Liver (tissue), 9 donors: ENCODE data around the gene ARSB. TPM values are rescaled to one million over a fixed set of nuclear protein-coding genes. Genes with fewer than 3 reads are reported as not detected.

Experiments used
- DNase-seq: peaks from one replicate; pipeline ENCODE4 v3.0.0-alpha.2; 2017; ENCODE audit warnings: low spot score
- H3K27ac ChIP-seq, 2 donors: one replicate each; pipeline ENCODE4 v1.7.0; 2013; ENCODE audit warnings: inconsistent platforms in 2 of 2, low read length in 2 of 2, control low read depth in 1 of 2, low read depth in 1 of 2, mild to moderate bottlenecking in 1 of 2
- H3K27me3 ChIP-seq, 4 donors: one replicate each; pipeline versions ENCODE4 v1.6.1 to v1.7.0; 2013; ENCODE audit warnings: low read length in 3 of 4, inconsistent platforms in 1 of 4, mild to moderate bottlenecking in 1 of 4, moderate library complexity in 1 of 4; ENCODE audit not compliant: control insufficient read depth in 4 of 4, insufficient read depth in 4 of 4
- H3K36me3 ChIP-seq, 4 donors: one replicate each; pipeline versions ENCODE4 v1.6.1 to v1.7.0; 2013; ENCODE audit warnings: low read length in 3 of 4, mild to moderate bottlenecking in 3 of 4, low read depth in 1 of 4, moderate library complexity in 1 of 4; ENCODE audit not compliant: control insufficient read depth in 4 of 4, insufficient read depth in 3 of 4
- H3K4me1 ChIP-seq, 4 donors: one replicate each; pipeline versions ENCODE4 v1.6.1 to v1.7.0; 2013; ENCODE audit warnings: low read length in 3 of 4, mild to moderate bottlenecking in 3 of 4, moderate library complexity in 1 of 4; ENCODE audit not compliant: control insufficient read depth in 4 of 4, insufficient read depth in 4 of 4
- H3K4me3 ChIP-seq, 3 donors: one replicate each; pipeline versions ENCODE4 v1.6.1 to v1.7.0; 2013; ENCODE audit warnings: low read length in 3 of 3, control low read depth in 1 of 3, low read depth in 1 of 3, mild to moderate bottlenecking in 1 of 3
- H3K9ac ChIP-seq, 2 donors: one replicate each; pipeline ENCODE4 v1.7.0; 2013; ENCODE audit warnings: low read length in 2 of 2, mild to moderate bottlenecking in 2 of 2, moderate library complexity in 2 of 2, control low read depth in 1 of 2, low read depth in 1 of 2
- H3K9me3 ChIP-seq, 4 donors: one replicate each; pipeline versions ENCODE4 v1.6.1 to v1.7.0; 2013; ENCODE audit warnings: low read length in 3 of 4; ENCODE audit not compliant: control insufficient read depth in 4 of 4
- EGR1 ChIP-seq, 2 donors: IDR thresholded peaks; 2 replicates each; pipeline ENCODE4 v1.6.1; 2016 to 2018; ENCODE audit warnings: antibody characterized with exemption in 2 of 2, low read depth in 2 of 2
- FOXA1 ChIP-seq: IDR thresholded peaks from 2 replicates; pipeline ENCODE4 v1.6.1; 2016; ENCODE audit warnings: antibody characterized with exemption
- FOXA2 ChIP-seq: IDR thresholded peaks from 2 replicates; pipeline ENCODE4 v1.6.1; 2016; ENCODE audit warnings: antibody characterized with exemption
- GABPA ChIP-seq, 2 donors: IDR thresholded peaks in 1 of 2; conservative IDR thresholded peaks in 1 of 2; 2 replicates each; pipeline ENCODE4 v1.6.1; 2016; ENCODE audit warnings: antibody characterized with exemption in 2 of 2, mild to moderate bottlenecking in 1 of 2, moderate library complexity in 1 of 2
- HNF4A ChIP-seq, 2 donors: conservative IDR thresholded peaks; 2 replicates each; pipeline ENCODE4 v1.6.1; 2016; ENCODE audit warnings: antibody characterized with exemption in 2 of 2, mild to moderate bottlenecking in 2 of 2
- HNF4G ChIP-seq: IDR thresholded peaks from 2 replicates; pipeline ENCODE4 v1.6.1; 2016; ENCODE audit warnings: antibody characterized with exemption
- JUND ChIP-seq, 2 donors: IDR thresholded peaks; 2 replicates each; pipeline ENCODE4 v1.6.1; 2016; ENCODE audit warnings: antibody characterized with exemption in 2 of 2
- NR2F2 ChIP-seq: IDR thresholded peaks from 2 replicates; pipeline ENCODE4 v1.6.1; 2016; ENCODE audit warnings: antibody characterized with exemption
- RAD21 ChIP-seq, 2 donors: IDR thresholded peaks; 2 replicates each; pipeline ENCODE4 v1.6.1; 2016; ENCODE audit warnings: antibody characterized with exemption in 2 of 2, mild to moderate bottlenecking in 2 of 2
- RXRA ChIP-seq, 2 donors: IDR thresholded peaks; 2 replicates each; pipeline ENCODE4 v1.6.1; 2017 to 2018; ENCODE audit warnings: antibody characterized with exemption in 2 of 2, mild to moderate bottlenecking in 1 of 2
- SP1 ChIP-seq: IDR thresholded peaks from 2 replicates; pipeline ENCODE4 v1.6.1; 2018; ENCODE audit warnings: antibody characterized with exemption, mild to moderate bottlenecking
- TAF1 ChIP-seq: conservative IDR thresholded peaks from 2 replicates; pipeline ENCODE4 v1.6.1; 2016; ENCODE audit warnings: antibody characterized with exemption, mild to moderate bottlenecking
- YY1 ChIP-seq: IDR thresholded peaks from 2 replicates; pipeline ENCODE4 v1.6.1; 2016; ENCODE audit warnings: antibody characterized with exemption, mild to moderate bottlenecking
- WGBS: extraction: QIAGEN DNeasy Blood & Tissue Kit; methylation state at CpG from one replicate; pipeline ENCODE4 v1.1.7; 2013; 5-methylcytosine and 5-hydroxymethylcytosine counted together
- polyA plus RNA-seq, 2 donors: library from polyadenylated mRNA; stranded (reverse) in 1 of 2; unstranded in 1 of 2; fragments of 200-250 nt in 1 of 2; fragments of >200 nt in 1 of 2; fragmentation: Nextera tagmentation in 1 of 2; extraction: Ambion mirVana in 1 of 2; gene quantifications; one replicate each; pipeline versions ENCODE4 v1.2.1 to v1.2.3, GENCODE V29; 2013 to 2015
- total RNA-seq, 2 donors: library from RNA; depleted of rRNA; stranded (reverse); fragments of >200 nt; gene quantifications; one replicate each; pipeline ENCODE4 v1.2.3, GENCODE V29; 2014
- TF ChIP-seq, protein P1 (sequence below): fragments of 150-350 bp; IDR thresholded peaks from 2 replicates; pipeline ENCODE4 v1.5.1; 2017; ENCODE audit warnings: improper control_type of control experiment, low read depth, low read length; ENCODE audit not compliant: missing input control
- TF ChIP-seq, protein P2 (sequence below): IDR thresholded peaks from 2 replicates; pipeline ENCODE4 v1.6.1; 2016; ENCODE audit warnings: antibody characterized with exemption
- TF ChIP-seq, protein P3 (sequence below): IDR thresholded peaks from 2 replicates; pipeline ENCODE4 v1.6.1; 2016; ENCODE audit warnings: antibody characterized with exemption
- TF ChIP-seq, protein P4 (sequence below): IDR thresholded peaks from 2 replicates; pipeline ENCODE4 v1.6.1; 2016; ENCODE audit warnings: antibody characterized with exemption, mild to moderate bottlenecking
- TF ChIP-seq, protein P5 (sequence below): IDR thresholded peaks from 2 replicates; pipeline ENCODE4 v1.6.1; 2016; ENCODE audit warnings: antibody characterized with exemption
- donor health status: healthy.
- donor health status: healthy.
- donor health status: healthy.
- donor health status: healthy.
- donor health status: healthy.

ARSB gene
- total and polyA plus RNA-seq, 4 donors, result 3.5 to 26.2 (median 8.7) TPM

DNA sequence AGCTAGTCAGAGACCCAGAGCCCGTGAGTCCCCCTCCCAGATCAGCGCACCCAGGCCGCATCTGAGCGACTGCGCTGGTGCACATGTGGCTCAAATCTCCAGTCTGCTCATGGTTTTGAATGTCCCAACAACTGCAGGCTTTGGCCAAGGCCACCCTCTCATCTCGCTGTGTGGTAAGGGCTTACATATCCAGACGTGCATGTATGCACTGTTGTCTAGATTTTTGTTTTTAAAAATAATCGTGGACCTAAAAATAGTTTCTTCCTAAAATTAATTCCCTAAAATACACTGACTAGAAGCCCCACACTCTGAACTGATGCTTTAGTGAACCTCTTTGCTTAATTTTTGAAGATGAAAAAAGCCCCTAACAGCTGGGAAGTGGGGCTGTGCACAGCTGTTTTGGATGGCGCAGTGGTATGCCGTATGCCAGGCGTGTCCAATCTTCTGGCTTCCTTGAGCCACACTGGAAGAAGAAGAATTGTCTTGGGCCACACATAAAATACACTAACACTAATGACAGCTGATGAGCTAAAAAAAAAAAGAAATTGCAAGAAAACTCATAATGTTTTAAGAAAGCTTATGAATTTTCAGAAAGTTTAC lies 193.5 kb downstream of the ARSB start:
- TF ChIP-seq GABPA (IDR thresholded peaks at IDR 0.05 in 1 of 2, conservative IDR thresholded peaks at IDR 0.05 in 1 of 2) (no peak), JUND (IDR thresholded peaks at IDR 0.05) (no peak), HNF4A (conservative IDR thresholded peaks at IDR 0.05) (no peak), HNF4G (no peak), FOXA2 (no peak), NR2F2 (no peak), RAD21 (IDR thresholded peaks at IDR 0.05) (no peak), YY1 (no peak), FOXA1 (no peak), EGR1 (IDR thresholded peaks at IDR 0.05; ENCODE audit: low read depth in 2 of 2) (no peak), SP1 (no peak), RXRA (IDR thresholded peaks at IDR 0.05) (no peak), TAF1 (no peak)
- TF ChIP-seq, protein P1, sequence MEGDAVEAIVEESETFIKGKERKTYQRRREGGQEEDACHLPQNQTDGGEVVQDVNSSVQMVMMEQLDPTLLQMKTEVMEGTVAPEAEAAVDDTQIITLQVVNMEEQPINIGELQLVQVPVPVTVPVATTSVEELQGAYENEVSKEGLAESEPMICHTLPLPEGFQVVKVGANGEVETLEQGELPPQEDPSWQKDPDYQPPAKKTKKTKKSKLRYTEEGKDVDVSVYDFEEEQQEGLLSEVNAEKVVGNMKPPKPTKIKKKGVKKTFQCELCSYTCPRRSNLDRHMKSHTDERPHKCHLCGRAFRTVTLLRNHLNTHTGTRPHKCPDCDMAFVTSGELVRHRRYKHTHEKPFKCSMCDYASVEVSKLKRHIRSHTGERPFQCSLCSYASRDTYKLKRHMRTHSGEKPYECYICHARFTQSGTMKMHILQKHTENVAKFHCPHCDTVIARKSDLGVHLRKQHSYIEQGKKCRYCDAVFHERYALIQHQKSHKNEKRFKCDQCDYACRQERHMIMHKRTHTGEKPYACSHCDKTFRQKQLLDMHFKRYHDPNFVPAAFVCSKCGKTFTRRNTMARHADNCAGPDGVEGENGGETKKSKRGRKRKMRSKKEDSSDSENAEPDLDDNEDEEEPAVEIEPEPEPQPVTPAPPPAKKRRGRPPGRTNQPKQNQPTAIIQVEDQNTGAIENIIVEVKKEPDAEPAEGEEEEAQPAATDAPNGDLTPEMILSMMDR, result no peak
- TF ChIP-seq, protein P2, sequence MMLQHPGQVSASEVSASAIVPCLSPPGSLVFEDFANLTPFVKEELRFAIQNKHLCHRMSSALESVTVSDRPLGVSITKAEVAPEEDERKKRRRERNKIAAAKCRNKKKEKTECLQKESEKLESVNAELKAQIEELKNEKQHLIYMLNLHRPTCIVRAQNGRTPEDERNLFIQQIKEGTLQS, result no peak
- TF ChIP-seq, protein P3, sequence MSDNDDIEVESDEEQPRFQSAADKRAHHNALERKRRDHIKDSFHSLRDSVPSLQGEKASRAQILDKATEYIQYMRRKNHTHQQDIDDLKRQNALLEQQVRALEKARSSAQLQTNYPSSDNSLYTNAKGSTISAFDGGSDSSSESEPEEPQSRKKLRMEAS, result no peak
- TF ChIP-seq, protein P4, sequence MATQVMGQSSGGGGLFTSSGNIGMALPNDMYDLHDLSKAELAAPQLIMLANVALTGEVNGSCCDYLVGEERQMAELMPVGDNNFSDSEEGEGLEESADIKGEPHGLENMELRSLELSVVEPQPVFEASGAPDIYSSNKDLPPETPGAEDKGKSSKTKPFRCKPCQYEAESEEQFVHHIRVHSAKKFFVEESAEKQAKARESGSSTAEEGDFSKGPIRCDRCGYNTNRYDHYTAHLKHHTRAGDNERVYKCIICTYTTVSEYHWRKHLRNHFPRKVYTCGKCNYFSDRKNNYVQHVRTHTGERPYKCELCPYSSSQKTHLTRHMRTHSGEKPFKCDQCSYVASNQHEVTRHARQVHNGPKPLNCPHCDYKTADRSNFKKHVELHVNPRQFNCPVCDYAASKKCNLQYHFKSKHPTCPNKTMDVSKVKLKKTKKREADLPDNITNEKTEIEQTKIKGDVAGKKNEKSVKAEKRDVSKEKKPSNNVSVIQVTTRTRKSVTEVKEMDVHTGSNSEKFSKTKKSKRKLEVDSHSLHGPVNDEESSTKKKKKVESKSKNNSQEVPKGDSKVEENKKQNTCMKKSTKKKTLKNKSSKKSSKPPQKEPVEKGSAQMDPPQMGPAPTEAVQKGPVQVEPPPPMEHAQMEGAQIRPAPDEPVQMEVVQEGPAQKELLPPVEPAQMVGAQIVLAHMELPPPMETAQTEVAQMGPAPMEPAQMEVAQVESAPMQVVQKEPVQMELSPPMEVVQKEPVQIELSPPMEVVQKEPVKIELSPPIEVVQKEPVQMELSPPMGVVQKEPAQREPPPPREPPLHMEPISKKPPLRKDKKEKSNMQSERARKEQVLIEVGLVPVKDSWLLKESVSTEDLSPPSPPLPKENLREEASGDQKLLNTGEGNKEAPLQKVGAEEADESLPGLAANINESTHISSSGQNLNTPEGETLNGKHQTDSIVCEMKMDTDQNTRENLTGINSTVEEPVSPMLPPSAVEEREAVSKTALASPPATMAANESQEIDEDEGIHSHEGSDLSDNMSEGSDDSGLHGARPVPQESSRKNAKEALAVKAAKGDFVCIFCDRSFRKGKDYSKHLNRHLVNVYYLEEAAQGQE, result no peak
- TF ChIP-seq, protein P5, sequence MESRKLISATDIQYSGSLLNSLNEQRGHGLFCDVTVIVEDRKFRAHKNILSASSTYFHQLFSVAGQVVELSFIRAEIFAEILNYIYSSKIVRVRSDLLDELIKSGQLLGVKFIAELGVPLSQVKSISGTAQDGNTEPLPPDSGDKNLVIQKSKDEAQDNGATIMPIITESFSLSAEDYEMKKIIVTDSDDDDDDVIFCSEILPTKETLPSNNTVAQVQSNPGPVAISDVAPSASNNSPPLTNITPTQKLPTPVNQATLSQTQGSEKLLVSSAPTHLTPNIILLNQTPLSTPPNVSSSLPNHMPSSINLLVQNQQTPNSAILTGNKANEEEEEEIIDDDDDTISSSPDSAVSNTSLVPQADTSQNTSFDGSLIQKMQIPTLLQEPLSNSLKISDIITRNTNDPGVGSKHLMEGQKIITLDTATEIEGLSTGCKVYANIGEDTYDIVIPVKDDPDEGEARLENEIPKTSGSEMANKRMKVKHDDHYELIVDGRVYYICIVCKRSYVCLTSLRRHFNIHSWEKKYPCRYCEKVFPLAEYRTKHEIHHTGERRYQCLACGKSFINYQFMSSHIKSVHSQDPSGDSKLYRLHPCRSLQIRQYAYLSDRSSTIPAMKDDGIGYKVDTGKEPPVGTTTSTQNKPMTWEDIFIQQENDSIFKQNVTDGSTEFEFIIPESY, result no peak
- no peak overlapping the region for H3K27ac ChIP-seq

More for the DNA sequence above, 193.5 kb downstream of the ARSB start:
- H3K36me3 ChIP-seq, result no peaks in the 10 kb centered on the region
- H3K4me1 ChIP-seq, result no peaks in the 10 kb centered on the region
- no peak overlapping the region for H3K9ac ChIP-seq
- DNase-seq, result no peak
- no peaks in the 10 kb centered on the region for H3K27me3 ChIP-seq
- no peaks in the 10 kb centered on the region for H3K9me3 ChIP-seq
- H3K4me3 ChIP-seq, result no peak overlapping the region
- 94% methylated on average over 11 of the region's 11 CpGs for WGBS
